Hematopoietic multipotent progenitor cell treated with erythropoietin and hydrocortisone succinate and interleukin-3 and kit ligand, for 8 days (in vitro differentiated cells): ENCODE data around the gene GDF15.
A peak's percentile ranks its signal among the peaks of the same experiment; 100 is the strongest.
"Not testable (repeated sequence)": the region's sequence is repeated elsewhere in the genome, so short reads cannot be mapped to it uniquely, and the experiment has no call there.

Source experiments
- DNase-seq: peaks from one replicate; pipeline ENCODE4 v3.0.0-alpha.2; 2015

Gene GDF15

DNA sequence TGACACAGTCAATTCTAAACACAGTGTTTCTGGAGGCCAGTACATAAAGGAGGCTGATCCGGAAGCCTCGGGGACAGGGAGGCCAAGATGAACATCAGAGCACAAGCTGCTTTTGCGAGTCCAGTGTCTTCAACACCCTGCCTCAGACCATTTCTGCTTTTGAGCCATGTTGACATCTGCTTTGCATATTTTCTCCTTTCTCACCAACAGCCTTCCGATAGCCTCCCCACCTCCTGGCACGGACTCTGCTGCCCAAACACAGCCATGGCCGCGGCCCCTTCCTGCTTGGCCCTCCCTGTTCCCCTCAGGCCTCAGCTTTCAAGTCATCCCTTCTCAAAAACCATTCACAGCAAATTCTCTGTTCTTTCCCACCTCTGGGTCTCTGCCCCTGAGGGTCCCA, 7.9 kb downstream of the GDF15 start:
- no peak for DNase-seq

DNA sequence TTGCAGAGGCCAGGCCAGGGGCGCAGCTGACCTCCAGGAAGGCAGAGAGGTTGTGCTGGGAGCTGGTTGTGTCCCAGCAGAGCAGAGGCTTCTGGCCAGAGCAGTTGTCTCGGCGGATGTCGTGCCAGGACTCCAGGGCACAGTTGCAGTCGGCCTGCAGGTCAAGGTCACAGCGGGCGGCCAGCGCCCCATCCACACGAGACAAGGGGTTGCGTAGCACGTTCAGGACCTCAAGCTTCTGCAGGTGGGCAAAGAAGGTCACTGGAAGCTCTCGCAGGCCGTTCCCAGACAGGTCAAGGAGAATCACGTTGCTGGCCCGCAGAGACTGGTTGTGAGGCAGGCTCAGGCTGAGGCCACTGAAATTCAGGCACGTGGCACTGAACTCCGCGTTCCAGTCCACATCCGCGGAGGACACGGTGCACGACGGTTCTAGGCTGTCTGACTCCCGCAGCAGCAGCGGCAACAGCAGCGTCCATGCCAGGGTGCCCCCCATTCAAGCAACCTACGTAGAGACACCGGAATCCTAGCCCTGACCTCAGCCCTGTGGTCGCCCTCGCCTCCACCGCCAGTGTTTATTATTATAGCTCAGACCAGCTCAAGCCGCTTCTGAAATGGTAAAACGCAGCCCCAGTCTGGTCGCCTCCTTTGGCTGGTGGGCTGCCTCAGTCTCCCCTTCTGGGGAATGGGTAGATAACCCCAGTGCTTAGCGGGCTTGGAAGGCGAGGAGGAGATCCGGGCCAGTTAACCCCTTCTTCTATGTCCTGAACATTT, 10.7 kb downstream of the GDF15 start:
- no peak for DNase-seq

DNA sequence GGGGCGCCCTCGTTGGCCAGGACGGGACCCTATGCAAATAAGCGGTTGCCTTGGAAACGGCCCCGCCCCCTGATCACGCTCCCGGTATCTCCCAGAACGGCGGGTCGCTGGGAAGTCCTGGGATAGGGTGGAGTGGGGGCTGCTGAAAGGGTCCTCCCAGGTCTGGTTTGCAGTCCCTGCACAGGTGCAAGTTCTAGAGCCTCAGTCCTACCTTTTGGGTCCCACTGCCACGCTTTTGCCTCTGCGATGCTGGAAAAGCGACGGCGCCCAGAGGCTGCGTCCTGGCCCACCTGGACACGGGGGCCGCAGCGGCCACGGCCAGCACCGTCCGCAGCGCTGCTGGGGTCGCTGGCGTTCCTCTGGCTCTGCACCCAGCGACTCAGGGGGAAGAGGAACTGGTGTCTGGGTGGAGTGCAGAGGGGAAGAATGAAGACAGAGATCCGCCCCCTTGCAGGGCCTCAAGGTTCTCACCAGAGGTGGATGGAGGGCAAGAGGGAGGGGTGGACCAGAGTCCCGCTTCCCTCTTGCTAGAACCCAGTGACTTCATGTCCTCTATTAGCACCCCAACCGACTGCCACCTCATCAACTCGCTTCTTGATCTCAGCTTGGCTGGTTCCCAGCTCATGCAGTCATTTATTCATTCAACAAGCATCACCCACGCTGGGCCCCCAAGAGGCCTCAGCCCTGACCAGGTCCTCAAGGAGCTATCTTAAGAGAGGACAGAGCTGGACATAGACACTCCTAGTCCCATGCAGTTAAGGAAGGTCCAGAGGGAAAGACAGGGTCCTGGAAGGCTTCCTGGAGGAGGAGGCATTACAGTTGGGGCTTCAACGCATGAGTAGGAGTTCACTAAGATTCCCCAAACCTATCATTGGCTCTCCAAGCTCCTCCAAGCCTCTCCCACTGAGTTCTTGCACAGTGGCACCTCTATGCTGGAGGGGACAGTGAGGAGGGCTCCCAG, 11.6 kb downstream of the GDF15 start, which contains the start of gene LRRC25:
Gene LRRC25 (minus strand): TSS at position 381 of the 961 bp plus-strand sequence. CDS start 659 bp downstream, outside the sequence.
- peak; percentile 34 for DNase-seq

GRCh38 chr19:18399008-18399407, 13.1 kb downstream of the GDF15 start:
- DNase-seq, result peak; percentile 91

GRCh38 chr19:18401580-18402112, 15.7 kb downstream of the GDF15 start:
- peak; percentile 91 for DNase-seq

GRCh38 chr19:18402455-18403248, 16.7 kb downstream of the GDF15 start:
- DNase-seq, result not testable (repeated sequence)

DNA sequence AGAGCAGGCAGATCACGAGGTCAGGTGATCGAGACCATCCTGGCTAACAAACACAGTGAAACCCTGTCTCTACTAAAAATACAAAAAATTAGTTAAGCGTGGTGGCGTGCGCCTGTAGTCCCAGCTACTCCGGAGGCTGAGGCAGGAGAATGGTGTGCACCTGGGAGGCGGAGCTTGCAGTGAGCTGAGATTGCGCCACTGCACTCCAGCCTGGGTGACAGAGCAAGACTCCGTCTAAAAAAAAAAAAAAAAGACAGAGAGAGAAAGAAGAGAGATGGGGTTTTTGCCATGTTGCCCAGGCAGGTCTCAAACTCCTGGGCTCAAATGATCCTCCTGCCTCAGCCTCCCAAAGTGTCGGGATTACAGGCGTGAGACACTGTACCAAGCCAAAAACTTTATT, 19.8 kb downstream of the GDF15 start:
- DNase-seq, result not testable (repeated sequence)

GRCh38 chr19:18406749-18407148, 20.8 kb downstream of the GDF15 start:
- no peak for DNase-seq

DNA sequence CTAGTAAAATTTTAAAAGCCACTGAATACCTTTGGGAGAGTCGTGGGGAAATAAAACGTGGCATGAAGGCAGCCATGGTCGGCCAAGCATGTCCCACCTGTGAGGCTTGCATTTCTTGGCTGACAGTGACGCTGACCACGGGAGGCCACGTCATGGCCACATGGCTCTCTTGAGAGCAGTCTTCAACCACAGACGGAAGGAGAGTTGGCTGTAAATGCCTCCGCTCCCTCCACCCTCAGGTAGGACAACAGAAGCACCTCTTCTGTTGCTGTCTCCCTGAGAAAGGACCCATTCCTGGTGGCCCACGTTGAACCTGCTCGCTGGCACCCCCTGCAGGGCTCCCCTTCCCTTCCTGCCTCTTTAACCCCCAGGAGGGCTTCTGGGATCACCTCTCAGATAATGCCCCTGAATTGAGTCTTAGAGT, 22.1 kb downstream of the GDF15 start:
- peak; percentile 66 for DNase-seq

GRCh38 chr19:18412610-18413239, 26.8 kb downstream of the GDF15 start:
- DNase-seq, result no peak

- DNase-seq, result peak; percentile 42
These were observed 28.7 kb downstream of the GDF15 start for GRCh38 chr19:18414504-18415177.

GRCh38 chr19:18415178-18415867, 29.4 kb downstream of the GDF15 start:
- DNase-seq, result peak; percentile 85

DNA sequence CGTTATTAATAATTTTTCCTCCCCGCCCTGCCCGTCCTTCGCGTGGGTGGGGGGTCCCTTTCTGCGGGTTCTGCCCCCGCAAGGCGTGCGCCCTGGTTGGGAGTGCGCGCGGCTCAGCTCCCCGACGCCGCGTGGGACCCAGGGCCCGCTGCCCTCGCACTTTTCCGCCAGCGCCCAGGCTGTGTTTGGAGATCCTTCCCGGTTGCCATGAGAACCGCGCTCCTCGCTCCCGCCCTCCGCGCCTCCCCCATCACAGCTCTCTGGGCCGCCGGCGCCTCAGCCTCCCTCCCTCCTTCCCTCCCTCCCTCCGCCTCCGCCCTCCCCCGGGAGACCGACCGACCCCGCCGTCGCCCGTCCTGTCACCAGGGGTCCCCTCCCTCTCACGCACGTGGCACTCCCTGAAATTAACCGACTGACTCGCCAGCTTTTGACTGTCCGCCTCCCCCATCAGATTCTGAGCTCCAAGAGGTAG, 30.9 kb downstream of the GDF15 start:
- DNase-seq, result peak; percentile 88

GRCh38 chr19:18417250-18418028, 31.5 kb downstream of the GDF15 start:
- peak; percentile 86 for DNase-seq

GRCh38 chr19:18418029-18418482, 32.1 kb downstream of the GDF15 start:
- DNase-seq, result no peak

- peak; percentile 77 for DNase-seq
These were observed 32.7 kb downstream of the GDF15 start for GRCh38 chr19:18418483-18419194.

DNA sequence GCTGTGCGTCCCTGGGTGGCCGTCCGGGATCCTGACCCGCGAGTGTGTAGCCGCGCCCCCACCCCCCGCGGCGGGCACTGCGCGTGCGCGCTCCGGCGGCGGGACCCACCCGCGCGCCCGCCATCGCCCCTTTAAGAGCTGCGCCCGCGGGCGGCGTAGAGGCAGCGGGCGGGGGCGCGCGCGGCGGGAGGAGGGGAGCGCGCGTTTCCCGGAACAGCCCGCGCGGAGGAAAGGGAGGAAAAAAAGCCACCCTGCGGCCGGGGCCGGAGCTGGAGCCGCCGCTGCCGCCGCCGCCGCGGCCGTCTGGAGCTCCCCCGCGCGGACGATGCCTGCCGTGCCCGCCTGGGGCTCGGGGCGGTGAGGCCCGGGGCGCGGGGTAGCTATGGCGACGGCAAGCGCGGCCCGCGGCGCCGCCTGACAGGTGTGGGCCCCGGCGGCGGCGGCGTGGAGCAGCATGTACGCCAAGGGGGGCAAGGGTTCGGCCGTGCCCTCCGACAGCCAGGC, 33.3 kb downstream of the GDF15 start, which contains the start of gene SSBP4:
Gene SSBP4 (plus strand): TSS at position 204 of the 504 bp plus-strand sequence. CDS start 251 bp downstream, at position 455.
- DNase-seq, result peak; percentile 86

GRCh38 chr19:18419699-18420460, 33.9 kb downstream of the GDF15 start:
- DNase-seq, result peak; percentile 66
